Measurements from ENCODE around the gene NUB1.
"Not testable (repeated sequence)": the region's sequence is repeated elsewhere in the genome, so short reads cannot be mapped to it uniquely, and the experiment has no call there.

The NUB1 gene, protein sequence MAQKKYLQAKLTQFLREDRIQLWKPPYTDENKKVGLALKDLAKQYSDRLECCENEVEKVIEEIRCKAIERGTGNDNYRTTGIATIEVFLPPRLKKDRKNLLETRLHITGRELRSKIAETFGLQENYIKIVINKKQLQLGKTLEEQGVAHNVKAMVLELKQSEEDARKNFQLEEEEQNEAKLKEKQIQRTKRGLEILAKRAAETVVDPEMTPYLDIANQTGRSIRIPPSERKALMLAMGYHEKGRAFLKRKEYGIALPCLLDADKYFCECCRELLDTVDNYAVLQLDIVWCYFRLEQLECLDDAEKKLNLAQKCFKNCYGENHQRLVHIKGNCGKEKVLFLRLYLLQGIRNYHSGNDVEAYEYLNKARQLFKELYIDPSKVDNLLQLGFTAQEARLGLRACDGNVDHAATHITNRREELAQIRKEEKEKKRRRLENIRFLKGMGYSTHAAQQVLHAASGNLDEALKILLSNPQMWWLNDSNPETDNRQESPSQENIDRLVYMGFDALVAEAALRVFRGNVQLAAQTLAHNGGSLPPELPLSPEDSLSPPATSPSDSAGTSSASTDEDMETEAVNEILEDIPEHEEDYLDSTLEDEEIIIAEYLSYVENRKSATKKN

DNA sequence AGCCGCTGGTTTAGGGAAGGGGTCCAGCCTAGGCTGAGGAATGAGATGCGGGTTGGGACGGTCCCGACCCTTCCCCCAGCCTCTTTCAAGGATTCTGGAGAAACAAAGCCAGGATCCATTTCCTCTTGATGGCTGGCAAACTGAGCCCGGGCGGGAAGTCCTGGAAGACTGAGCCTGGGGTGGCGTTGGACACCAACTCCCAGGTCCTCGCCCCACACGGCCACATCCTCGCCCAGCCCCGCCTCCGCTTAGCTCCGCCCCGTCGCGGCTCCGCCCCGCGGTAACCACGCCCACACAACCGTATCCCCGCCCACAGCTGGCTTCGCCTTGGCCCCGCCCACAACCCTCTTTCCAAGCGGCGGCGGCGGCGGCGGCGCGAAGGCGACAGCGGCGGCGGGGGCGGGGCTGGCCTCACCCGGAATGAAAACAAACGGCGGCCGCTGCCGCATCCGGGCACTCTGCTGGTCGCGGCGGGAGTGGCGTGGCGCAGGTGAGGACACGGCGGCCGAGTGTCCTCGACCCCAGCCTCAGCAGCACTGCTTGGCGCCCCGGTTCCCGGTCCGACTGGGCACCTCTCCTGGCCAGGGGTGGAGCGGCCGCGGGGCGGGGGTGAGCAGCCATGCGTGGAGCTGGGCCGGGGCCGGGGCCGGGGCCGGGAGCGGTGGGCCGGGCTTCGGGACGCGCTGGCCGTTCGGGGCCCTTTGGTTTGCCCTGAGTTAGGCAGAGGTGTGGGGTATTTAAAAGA is at the start of gene NUB1:
TSS of gene NUB1 (plus strand) at position 456 of the 745 bp plus-strand sequence. CDS start 3,538 bp downstream, outside the sequence.
- DNase-seq (ENCODE audit: low spot score): peak; percentile 81

DNA sequence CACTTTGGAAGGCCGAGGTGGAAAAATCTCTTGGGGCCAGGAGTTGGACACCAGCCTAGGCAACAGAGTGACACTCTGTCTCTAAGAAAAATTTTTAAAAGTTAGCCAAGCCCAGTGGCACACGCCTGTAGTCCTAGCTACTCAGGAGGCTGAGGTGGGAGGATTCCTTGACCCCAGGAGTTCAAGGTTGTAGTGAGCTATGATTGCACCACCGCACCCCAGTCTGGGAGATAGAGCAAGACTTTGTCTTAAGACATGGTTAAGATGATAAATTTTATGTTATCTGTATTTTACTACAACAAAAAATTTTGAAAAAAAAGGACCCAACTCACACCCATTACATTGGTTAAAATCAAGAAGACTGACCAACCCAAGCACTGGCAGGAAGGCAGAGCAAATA is 48.8 kb upstream of the NUB1 start:
- no peak for DNase-seq (ENCODE audit: low spot score)

DNA sequence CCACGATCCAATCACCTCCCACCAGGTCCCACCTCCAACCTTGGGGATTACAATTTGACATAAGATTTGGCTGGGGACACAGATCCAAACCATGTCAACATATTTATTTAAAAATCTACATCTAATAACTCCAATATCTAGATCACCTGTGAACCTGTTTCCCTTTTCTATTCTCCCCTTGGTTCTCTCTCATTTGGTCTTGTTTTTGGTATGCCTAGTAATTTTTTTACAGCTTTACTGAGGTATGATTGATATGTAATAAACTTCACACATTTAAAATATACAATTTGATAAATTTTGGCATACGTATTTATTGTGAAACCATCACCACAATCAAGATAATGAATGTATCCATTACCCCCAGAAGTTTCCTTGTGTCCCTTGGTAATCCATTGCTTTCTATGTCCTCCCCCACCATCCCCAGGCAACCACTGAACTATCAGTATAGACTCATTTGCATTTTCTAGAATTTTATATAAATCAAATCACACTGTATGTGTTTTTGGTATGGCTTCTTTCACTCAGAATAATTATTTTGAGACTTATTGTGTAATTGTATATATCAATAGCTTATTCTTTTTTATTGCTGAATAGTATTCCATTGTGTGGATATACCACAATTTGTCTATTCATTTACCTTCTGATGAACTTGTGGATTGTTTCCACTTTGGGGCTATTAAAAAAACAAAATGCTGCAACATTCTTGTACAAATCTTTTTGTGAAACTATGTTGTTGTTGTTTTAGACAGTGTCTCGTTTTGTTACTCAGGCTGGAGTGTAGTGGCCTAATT is 45.2 kb upstream of the NUB1 start:
- no peak for DNase-seq (ENCODE audit: low spot score)

DNA sequence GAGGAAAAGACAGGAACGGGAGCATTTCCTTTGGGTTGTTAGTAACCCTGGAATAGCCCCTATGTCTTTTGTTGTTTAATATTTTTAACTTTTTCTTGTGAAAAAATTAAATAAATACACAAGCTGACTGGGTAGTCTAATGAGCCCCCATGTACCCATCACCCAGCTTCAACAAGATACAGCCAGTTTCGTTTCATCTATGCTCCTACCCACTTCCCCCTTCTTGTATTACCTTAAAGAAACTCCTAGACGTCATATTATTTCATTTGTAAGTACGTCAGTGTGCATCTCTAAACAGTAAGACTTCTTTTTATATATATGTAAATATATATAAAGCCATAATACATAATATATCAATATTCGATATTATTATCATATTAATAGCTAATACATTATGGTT is 42.8 kb upstream of the NUB1 start:
- DNase-seq (ENCODE audit: low spot score): no peak

DNA sequence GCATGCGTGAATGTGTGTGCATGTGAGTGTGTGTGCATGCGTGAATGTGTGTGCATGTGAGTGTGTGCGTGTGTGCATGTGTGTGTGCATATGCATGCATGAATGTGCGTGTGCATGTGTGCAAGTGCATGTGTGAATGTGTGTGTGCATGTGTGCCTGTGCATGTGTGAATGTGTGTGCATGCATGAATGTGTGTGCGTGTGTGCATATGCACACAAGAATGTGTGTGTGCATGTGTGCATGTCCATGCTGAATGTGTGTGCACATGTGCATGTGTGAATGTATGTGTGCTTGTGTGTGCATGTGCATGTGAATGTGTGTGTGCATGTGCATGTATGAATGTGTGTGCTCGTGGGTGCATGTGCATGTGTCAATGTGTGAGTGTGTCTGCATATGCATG is 42.1 kb upstream of the NUB1 start:
- no peak for DNase-seq (ENCODE audit: low spot score)

DNA sequence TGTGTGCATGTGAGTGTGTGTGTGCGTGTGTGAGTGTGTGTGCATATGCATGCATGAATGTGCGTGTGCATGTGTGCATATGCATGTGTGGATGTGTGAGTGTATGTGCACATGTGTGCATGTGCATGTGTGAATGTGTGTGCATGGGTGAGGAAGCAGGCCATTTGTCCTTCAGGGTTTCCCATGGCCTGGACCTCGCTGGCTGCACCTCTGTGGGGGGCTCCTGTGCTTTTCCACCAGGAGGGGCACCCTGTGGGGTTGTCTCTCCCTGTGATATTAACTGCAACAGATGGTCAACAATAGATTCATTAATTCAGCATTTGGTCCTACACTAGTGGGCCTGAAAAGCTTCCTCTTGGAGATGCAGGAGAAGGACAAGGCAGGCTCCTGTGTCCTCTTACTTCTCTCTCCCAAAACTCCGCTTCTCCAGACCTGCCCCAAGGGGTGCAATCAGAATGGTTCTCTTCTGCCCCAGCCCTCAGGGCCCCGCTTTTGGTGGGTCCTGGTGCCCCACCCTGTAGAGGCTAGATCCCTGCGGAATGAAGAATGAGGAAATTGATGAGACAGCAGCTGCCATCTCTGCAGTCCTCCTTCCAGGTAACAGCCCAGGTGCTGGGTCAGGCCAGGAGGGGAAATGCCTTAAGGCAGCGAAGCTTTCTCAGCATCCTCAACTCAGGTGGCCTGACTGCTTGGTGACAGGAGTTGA is 41.5 kb upstream of the NUB1 start:
- no peak for DNase-seq (ENCODE audit: low spot score)

DNA sequence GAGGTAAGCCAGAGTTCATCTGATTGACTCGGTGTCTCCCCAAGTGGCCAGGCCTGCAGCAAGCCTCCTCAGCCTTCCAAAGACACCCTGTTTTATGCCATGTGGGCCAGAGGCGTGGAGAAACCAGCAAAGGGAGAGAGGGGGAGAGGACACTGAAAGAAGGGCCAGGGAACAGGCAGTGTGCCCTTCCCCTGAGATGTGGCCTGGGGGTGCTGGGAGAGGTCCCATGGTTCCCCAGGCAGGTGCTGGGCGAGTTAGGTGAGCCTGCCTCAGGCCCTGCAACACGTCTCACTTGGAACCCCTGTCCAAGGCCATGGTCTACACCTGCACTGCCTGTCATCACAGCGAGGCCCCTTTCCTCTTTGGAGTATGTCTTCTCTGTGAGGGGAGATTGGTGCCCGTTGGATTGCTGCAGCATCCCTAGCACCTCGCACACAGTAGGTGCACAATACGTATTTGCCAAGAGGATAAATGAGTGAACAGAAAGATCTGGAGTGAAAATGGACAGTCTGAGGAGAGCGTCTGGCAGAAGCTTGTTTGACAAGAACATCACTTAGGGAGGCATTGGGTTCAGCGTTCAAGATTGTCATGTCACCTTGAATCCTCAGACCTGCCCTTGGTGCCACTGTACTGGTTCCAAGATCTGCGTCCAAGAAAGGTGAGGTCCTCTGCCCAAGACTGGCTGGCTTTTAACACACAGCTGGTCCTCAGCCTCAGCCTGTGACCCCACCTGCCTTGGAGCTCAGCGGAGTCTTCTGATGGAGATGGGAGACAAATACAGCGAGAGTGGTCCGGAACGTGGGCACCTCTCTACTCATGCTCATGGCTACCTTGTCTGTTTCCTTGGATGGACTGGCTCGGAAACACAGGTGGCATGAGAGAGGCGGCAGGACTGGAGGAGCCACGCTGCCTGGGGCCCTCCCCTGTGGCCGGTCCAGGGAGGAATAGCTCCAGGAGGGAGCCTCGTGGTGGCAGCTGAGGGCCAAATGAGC is 39.8 kb upstream of the NUB1 start:
- no peak for DNase-seq (ENCODE audit: low spot score)

DNA sequence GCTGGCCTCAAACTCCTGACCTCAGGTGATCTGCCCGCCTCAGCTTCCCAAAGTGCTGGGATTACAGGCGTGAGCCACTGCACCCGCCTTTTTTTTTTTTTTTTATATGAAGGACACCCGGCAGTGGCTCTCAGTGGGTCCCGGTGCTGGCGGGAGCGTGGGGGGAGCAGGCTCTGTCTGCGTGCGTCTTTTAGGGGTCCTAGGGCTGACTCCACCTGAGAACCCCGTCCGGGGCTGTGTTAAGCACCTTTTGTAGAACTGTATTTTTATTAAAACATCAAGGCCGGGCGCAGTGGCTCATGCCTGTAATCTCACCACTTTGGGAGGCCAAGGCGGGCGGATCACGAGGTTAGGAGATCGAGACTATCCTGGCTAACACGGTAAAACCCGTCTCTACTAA is 37.4 kb upstream of the NUB1 start:
- not testable (repeated sequence) for DNase-seq (ENCODE audit: low spot score)

DNA sequence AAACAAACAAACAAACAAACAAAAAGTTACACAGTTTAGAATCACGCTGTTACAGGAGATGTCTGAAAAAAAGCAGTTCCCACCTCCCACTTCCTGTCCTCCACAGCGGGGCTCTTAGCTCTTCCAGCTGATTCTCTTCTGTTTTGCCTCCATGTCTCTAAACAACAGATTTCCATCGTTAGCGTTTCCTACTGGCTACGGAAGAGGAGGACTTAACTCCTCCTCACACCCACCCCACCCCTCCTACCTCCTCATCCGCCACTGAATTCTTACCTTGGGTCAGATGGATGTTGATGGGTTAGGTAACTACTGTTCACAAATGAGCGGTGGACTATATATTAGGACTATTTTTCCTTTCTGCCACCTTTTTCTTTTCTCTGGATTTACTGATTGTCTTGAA is 36.8 kb upstream of the NUB1 start:
- DNase-seq (ENCODE audit: low spot score): no peak

DNA sequence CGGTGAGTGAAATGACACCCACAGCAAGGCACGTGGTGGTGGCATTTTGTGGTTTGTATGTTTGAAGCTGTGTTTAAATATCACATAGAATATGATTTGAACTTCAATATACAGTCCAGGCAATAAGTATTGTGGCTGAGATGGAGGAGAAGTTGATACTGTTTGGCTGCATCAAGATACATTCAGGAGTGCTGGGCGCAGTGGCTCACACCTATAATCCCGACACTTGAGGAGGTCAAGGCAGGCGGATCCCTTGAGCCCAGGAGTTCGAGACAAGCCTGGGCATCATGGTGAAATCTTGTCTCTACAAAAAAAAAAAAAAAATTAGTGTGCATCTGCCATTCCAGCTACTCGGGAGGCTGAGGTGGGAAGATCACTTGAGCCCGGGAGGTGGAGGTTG is 35.2 kb upstream of the NUB1 start:
- DNase-seq (ENCODE audit: low spot score): no peak

DNA sequence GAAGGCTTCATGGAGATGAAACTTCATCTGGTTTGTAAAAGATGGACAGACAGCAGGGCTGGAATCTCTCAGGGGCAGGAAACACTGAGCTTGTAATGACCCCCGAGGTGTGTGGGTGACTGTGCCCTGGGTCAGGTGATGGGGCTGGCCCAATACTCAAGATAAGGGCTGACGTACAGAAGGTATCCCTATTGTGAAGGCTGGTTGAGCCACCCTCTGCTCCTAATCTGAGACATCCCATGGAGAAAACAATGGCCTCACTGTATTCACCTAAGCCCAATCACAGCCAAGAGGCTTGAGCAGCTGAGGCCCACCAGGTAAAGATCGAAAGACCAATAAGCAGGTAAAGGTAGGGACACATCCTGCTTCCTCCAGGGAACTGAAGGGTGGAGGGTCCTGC is 34.8 kb upstream of the NUB1 start:
- no peak for DNase-seq (ENCODE audit: low spot score)

DNA sequence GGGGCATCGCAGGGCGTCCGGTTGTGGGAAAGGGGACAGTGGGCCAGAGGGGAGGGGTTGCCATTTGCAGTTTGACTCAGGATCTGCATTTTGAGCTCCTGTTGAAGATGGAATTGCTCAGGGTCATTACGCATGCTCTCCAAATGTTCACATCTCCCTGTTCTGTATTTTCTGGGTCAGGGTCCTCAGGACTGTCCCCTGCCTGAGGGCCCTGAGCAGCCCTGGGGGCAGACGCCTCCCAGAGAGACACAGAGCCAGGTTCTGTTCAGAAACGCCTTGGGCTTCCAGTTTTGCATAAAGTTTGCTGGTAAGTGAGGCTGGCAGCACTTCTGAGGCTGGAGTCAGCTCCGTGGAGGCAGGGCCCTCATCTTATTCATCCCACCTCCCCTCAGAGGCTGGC is 34.1 kb upstream of the NUB1 start:
- no peak for DNase-seq (ENCODE audit: low spot score)

DNA sequence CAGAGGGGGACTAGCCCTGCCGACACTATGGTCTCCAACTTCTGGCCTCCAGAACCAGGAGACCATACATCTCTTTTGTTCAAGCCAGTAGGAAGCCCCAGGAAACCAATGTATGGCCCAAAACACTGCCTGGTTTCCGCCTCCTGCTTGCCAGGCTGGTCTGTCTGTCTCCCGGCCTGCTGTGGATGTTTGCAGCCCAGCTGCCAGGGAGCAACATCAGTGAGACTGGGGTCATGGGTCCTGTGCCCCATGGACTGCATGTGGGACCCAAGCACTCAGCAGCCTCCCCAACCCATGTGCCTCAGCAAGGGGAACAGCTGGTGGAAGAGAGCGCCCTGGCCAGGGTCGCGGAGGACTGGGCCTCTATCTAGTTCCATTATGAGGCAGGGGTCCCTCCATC is 33.4 kb upstream of the NUB1 start:
- no peak for DNase-seq (ENCODE audit: low spot score)

DNA sequence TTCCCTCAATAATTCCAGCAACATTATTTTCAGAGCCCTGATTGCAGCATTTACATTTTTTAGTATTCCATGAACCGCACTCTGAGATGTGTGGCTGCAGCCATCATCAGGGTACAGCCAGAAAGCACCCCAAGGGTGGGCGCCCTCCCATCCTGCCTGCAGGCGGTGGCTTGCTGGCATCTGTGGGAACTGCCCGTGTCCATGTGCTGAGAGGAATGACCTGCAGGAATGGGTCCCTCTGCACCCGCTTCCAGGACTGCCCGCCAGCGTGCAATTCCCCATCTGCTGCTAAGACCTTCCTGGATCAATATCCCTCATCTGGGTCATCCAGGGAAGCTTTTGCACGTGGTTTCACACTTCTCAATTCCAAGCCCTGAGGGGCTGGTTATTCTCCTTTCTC is 32.8 kb upstream of the NUB1 start:
- no peak for DNase-seq (ENCODE audit: low spot score)

DNA sequence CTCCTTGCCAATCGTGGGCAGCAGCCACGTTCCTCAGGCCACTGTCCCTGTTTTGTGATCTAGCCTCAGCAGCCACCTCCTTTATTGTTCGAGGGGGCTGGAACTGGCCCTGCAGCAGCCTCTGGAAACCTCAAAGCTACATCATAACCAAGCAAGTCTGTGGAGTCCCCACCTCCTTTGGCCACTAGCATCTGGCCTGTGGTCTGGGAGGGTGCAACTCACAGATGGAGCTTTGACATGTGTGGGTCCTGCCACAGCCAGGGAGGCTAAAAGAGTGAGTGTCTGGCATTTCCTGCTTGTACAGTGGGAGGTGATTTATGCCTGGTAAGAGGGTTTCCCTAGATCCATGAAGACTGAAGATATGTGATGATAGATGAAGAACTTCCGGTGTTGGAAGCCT is 32.3 kb upstream of the NUB1 start:
- DNase-seq (ENCODE audit: low spot score): no peak

DNA sequence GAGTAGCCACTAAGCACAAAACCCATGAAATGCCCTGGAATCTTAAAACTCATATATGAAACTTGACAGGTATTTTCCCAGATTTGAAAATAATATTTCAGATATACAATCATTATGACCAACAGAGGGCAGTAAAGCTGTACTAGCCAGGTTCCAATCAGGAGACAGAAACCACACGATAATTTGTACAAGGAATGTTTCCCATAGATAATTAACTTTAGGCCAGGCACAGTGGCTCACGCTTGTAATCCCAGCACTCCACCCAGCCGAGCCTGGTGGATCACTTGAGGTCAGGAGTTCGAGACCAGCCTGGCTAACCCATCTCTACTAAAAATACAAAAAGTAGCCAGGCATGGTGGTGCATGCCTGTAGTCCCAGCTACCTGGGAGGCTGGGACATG is 31.0 kb upstream of the NUB1 start:
- DNase-seq (ENCODE audit: low spot score): peak; percentile 64

DNA sequence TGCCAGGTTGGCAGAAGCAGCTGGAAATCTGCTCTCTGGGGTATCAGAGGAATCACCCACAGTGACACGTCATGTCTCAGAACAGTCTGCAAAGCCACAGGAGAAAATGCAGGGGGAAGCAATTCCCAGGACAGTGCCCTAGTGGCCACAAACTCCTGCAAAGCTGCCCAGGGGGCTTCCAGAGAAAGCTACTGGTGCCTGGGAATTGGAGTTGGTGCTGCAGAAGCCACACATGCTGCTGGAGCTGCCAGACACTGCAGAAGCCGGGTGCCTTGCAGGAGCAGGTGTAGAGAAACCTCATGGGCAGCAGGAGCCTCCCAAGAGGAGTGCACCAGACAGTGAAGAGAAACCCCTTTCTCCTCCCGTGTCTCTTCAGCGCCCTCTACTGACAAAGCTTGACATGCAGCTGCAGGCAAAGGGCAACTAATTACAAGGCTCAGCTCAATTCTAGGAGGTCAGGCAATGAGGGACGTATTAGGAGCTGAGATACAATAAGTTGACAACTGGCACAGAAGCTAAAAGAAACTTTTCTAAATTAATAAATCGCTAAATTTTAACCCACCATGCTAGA is 30.2 kb upstream of the NUB1 start:
- peak; percentile 18 for DNase-seq (ENCODE audit: low spot score)

DNA sequence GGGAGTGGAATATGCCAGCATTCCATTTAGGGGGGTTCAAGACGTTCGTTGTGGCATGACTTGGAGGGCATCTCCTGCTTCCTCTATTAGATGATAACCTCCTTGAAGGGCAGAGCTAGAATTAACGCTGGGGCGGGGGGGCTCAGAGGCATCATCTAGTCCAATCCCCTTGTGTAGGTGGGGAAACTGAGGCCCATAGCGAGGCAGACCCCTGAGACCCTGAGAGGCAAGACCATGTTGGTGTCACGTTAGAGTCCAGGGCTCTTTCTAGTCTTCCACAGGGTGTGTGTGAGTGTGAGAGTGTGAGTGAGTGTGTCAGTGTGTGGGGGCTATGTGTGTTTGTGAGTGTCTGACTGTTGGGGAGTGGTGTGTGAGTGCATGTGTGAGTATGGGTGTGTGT is 29.3 kb upstream of the NUB1 start:
- no peak for DNase-seq (ENCODE audit: low spot score)

DNA sequence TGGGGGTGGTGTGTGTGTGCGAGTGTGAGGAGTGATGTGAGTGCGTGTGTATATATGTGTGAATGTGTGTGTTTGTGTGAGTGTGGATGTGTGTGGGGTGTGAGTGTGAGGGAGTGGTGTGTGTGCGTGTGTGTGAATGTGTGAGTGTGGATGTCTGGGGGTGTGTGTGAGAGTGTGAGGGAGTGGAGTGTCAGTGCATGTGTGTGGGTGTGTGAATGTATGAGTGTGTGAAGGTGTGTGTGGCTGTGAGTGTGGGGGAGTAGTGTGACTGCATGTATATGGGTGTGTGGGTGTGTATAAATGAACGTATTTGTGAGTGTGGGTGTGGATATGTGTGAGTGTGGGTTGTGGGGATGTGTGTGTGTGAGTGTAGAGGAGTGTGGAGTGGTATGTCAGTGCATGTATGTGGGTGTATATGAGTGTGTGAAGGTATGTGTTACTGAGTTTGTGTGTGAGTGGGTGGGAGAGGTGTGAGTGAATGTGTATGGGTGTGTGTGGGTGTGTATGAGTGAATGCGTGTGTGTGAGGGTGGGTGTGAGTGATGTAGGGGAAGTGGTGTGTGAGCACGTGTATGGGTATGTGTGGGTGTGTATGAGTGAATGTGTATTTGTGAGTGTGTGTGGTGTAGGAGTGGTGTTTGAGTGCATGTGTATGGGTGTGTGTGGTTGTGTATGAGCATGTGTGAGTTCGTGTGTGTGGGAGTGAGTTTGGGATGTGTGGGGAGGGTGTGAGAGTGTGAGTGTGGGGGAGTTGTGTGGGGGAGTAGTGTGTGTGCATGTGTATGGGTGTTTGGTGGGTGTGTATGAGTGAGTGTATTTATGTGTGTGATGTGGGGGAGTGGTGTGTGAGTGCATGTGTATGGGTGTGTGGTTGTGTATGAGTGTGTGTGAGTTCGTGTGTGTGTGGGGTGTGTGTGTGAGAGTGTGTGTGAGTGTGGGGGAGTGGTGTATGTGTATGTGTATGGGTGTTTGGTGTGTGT is 28.5 kb upstream of the NUB1 start:
- DNase-seq (ENCODE audit: low spot score): no peak
